Erythroblast (primary cell): ENCODE results near the gene ANAPC15.

Experiments
- GATA1 ChIP-seq: IDR thresholded peaks from 2 replicates; pipeline ENCODE4 v1.6.1; 2011; ENCODE audit warnings: low read depth, mild to moderate bottlenecking, control low read depth, low read length, moderate library complexity
- POLR2A ChIP-seq: IDR thresholded peaks from 2 replicates; pipeline ENCODE4 v1.6.1; 2011; ENCODE audit warnings: mild to moderate bottlenecking, low read length

DNA sequence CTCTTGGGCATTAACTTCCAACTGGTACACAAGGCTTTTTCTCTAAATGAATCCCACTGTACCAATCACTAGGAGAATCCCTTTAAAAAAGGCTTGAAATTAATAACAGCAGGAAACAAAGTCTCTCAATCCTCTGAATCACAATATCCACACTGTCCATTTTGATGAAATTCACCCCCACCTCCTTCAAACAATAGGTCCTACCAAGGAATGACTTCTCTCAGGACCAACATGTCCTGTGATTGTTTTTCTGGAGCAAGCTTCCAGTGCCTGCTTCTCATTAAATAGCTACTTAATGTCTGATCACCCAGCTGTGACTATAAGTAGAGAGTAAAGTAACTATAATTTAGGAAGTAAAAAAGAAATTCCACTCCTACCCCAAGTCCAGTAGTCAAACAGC is 45.2 kb downstream of the ANAPC15 start:
- TF ChIP-seq POLR2A (no peak), GATA1 (no peak)
